Measurements from ENCODE around the gene ZEB2. TPM values are rescaled to one million over a fixed set of nuclear protein-coding genes. Genes with fewer than 3 reads are reported as not detected.

Gene ZEB2
- total RNA-seq, 1 donor from 2014 or later = 6.3 TPM

DNA sequence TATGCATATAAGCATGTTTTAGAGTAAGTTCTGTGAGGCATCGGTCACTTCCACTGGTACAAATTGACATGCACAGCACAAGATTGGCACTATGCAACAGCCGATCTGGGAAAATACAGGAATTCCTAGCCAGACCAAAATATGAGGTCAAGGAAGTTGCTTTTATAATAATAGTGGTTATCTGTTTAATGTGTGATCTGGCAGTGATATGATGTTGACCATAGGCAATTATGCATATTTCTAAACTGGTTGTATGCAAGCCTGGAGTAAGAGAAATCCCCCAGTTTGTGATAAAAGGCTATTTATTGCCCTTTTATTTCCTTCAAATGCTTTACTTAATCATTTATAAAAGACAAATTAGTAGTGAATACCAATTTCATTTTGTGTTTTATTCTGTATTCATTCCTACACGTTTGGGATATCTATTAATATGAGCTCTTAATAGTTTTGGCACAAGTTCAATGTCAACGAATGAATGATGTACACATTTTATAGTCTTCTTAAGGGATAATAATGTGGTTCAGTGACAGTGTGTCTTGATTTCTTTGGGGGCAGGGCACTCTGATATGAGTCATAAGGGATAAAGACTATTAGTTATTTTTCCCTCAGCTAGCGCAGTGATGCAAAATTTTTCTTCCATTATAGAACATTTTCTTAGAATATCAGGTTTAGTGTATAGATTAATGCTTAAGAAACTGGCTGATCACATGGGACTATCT lies 34.7 kb upstream of the ZEB2 start:
- H3K4me3 ChIP-seq (ENCODE audit: low read depth, low read length) = no peak overlapping the region
- TF ChIP-seq, protein P1, sequence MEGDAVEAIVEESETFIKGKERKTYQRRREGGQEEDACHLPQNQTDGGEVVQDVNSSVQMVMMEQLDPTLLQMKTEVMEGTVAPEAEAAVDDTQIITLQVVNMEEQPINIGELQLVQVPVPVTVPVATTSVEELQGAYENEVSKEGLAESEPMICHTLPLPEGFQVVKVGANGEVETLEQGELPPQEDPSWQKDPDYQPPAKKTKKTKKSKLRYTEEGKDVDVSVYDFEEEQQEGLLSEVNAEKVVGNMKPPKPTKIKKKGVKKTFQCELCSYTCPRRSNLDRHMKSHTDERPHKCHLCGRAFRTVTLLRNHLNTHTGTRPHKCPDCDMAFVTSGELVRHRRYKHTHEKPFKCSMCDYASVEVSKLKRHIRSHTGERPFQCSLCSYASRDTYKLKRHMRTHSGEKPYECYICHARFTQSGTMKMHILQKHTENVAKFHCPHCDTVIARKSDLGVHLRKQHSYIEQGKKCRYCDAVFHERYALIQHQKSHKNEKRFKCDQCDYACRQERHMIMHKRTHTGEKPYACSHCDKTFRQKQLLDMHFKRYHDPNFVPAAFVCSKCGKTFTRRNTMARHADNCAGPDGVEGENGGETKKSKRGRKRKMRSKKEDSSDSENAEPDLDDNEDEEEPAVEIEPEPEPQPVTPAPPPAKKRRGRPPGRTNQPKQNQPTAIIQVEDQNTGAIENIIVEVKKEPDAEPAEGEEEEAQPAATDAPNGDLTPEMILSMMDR (conservative IDR thresholded peaks at IDR 0.05; ENCODE audit: low read depth, low read length) = no peak
- DNase-seq (ENCODE audit: low read depth) = no peak

DNA sequence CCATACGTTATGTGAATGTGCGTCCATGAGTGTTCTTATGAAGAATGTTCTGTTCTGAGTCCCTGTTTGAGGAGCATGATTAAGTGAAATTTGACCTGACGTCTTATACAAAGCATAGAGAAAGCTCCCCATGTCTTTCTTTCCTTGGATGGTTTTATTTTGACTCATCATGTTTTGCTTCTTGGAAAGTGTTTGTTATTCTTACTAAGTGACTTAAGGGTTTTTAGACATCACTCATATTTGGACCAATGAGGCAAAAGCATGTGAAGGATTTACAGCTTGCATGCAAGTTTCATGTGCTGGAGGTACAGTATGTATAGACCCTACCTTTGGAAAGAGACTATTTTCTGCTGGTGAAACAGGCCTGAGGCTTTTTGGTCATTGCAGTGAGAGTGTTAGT lies 33.5 kb upstream of the ZEB2 start:
- DNase-seq (ENCODE audit: low read depth) = peak; percentile 49
- no peak overlapping the region for H3K4me3 ChIP-seq (ENCODE audit: low read depth, low read length)
- TF ChIP-seq, protein P1 (conservative IDR thresholded peaks at IDR 0.05; ENCODE audit: low read depth, low read length) = no peak

DNA sequence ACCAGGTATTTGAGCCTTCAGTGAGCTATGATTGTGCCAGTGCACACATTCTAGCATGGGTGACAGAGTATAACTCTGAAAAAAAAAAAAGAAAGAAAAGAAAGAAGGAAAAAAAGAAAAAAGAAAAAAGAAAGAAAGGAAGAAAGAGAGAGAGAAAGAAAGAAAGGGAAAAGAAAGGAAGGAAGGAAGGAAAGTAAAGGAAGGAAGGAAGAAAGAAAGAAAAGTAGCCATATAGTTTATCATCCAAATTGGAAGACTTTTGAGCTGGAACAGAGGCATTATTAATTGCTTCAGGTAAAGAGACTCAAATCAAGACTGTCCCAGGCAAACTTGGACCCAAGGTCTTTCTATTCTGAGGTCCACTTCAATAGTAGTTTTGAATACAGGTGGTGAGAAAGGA lies 32.9 kb upstream of the ZEB2 start:
- H3K4me3 ChIP-seq (ENCODE audit: low read depth, low read length) = no peak overlapping the region
- TF ChIP-seq, protein P1 (conservative IDR thresholded peaks at IDR 0.05; ENCODE audit: low read depth, low read length) = no peak
- no peak for DNase-seq (ENCODE audit: low read depth)

DNA sequence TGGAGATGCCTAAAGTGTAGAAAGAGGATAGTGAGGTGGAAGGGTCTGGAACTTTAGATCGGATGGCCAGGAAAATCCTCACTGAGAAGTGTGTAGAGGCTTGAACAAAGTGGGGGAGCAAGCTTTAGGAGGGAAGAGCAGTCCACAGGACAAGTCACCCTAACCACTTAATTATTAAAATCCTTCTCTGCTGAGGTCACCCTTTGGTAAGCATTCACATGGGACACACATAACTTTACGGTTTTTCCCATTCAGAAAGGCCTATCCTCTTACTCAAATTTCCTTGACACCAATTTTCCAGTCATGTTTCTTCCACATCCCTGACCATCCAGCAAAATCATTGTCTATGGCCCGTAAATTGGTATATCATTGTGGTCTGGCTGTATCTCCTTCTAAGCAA lies 31.0 kb upstream of the ZEB2 start:
- TF ChIP-seq, protein P1 (conservative IDR thresholded peaks at IDR 0.05; ENCODE audit: low read depth, low read length) = no peak
- H3K4me3 ChIP-seq (ENCODE audit: low read depth, low read length) = no peak overlapping the region
- DNase-seq (ENCODE audit: low read depth) = no peak

DNA sequence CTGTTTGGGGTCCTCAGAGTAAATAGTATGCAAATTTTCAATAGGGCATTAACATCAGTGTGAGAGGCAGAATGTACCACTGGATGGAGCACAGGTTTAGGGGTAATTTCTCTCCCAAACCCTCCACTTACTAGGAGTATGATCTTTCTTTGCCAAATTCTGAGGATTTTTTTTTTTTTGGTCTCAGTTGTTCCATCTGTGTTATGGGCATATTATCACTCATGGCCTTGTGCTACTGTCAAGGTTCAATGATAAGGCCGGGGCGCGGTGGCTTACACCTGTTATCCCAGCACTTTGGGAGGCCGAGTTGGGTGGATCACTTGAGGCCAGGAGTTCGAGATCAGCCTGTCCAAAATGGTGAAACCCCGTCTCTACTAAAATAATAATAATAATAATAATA lies 30.2 kb upstream of the ZEB2 start:
- TF ChIP-seq, protein P1 (conservative IDR thresholded peaks at IDR 0.05; ENCODE audit: low read depth, low read length) = no peak
- no peak overlapping the region for H3K4me3 ChIP-seq (ENCODE audit: low read depth, low read length)
- no peak for DNase-seq (ENCODE audit: low read depth)

DNA sequence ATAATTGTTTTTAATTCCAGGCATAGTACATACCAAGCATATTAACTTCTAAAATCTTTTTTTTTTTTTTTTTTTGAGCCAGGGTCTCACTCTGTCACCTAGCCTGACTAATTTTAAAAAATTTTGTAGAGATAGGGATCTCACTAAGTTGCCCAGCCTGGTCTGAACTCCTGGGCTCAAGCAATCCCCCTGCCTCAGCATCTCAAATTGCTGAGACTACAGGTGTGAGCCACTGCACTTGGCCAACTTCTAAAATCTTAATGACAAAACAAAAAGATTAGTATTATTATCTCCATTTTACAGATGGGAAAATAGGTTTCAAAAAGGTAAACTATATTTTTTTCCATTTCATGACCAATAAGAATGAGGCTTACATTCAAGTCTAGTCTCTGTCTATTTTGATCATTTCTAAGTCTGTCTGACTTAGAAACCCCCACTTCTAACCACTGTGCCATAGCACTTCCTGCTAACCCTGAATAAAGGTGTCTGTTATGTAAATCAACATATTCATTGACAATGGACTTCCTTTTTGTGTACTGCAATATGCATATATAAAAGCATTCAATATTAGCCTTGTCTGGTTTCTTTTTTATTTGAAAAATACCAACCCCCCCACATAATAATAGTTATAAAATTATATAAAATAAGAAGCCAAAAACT lies 28.7 kb upstream of the ZEB2 start:
- DNase-seq (ENCODE audit: low read depth) = no peak
- TF ChIP-seq, protein P1 (conservative IDR thresholded peaks at IDR 0.05; ENCODE audit: low read depth, low read length) = no peak
- no peak overlapping the region for H3K4me3 ChIP-seq (ENCODE audit: low read depth, low read length)

DNA sequence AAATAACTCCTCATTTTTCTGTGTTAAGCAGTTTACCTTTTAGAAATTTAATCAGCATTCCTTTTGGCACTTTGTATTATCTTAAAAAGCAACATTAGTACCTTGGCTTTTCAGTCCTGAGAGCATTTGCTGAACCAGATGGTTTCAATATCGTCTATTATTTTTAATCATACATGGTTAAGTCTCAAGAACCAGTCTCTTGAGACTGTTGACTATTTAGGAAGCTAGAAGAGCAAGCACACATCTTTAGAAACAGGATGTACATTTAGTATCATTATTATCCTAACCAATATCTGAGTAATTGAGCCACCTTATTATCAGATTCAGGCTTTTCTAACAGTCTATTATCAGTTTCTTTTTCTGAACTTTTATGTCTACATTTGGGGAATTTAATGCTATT lies 28.2 kb upstream of the ZEB2 start:
- TF ChIP-seq, protein P1 (conservative IDR thresholded peaks at IDR 0.05; ENCODE audit: low read depth, low read length) = no peak
- no peak overlapping the region for H3K4me3 ChIP-seq (ENCODE audit: low read depth, low read length)
- no peak for DNase-seq (ENCODE audit: low read depth)
